Dermis blood vessel endothelial cell (primary cell): ENCODE measurements around the gene OR1B1. TPM values are rescaled to one million over a fixed set of nuclear protein-coding genes. Genes with fewer than 3 reads are reported as not detected.
A peak's percentile ranks its signal among the peaks of the same experiment; 100 is the strongest.
"Not testable (repeated sequence)": the region's sequence is repeated elsewhere in the genome, so short reads cannot be mapped to it uniquely, and the experiment has no call there.

Experiments used
- DNase-seq: peaks from one replicate; pipeline ENCODE4 v3.0.0; 2010
- total RNA-seq: library from RNA; depleted of rRNA; stranded (reverse); fragments of >200 nt; gene quantifications from 2 replicates; pipeline ENCODE4 v1.2.3, GENCODE V29; 2014

OR1B1 gene
- total RNA-seq, result 0.17 TPM in 1 of 2 replicates, not detected in the other

DNA sequence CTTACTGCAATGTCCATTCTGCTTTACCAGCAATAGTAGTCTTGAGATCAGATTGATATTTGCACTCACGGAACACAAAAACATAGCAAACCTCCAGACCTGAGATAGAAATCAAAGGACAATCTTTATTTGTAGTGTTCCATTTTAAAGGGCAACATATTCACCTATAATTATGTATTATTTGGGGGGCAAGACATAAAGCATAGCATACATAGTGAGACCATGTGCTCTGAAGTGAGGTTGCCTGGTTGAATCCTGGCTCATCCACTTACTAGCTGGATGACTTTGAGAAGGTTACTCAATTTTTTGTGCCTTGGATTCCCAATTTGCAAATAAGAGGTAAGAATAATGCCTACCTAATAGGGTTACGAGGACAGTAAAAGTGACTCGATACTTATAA lies at the start of gene OR1B1:
TSS of gene OR1B1 (minus strand) at position 101 of the 400 bp plus-strand sequence.
- DNase-seq, result no peak

DNA sequence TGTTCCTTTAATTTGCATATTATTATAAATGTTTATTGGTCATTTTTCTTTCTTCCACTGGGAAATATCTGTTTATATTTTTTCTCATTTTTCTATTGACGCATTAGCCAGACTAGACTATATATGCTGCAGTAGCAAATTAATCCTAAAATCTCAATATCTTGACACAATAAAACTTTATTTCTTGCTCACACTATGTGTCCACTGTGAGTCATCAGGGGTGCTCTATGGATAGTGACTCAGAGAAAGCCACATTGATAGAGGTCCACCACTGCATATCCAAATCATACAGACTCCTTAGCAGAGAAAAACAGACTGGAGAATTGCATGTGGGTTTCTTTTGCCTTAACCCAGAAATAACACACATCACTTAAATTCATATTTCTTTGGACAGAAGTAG lies 38.3 kb upstream of the OR1B1 start:
- no peak for DNase-seq

GRCh38 chr9:122684851-122685250 lies 27.4 kb upstream of the OR1B1 start:
- no peak for DNase-seq

- no peak for DNase-seq
Observed at GRCh38 chr9:122672481-122672880, 15.1 kb upstream of the OR1B1 start.

- no peak for DNase-seq
Observed at GRCh38 chr9:122661416-122661815, 4.0 kb upstream of the OR1B1 start, which contains the start of gene OR1L1. TSS of gene OR1L1 (plus strand) at chr9:122661716. CDS start at chr9:122661716, 0 bp downstream.

DNA sequence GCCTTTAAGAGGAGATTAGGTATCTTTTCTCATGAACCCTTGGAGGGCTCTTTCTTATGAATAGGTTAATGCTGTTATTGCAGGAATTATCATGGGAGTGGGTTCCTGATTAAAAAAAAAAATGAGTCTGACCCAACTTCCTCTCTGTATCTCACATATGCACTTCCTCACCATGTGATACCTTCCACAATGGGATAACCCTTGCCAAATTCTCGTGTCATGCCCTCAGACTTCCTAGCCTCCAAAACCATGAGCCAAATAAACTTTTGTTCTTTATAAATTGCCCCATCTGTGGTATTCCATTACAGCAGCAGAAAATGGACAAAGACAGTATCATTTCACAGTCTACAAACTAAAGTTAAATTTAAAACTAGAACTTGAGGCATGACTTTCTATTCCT lies 1.0 kb downstream of the OR1B1 start:
- DNase-seq, result peak; percentile 93

DNA sequence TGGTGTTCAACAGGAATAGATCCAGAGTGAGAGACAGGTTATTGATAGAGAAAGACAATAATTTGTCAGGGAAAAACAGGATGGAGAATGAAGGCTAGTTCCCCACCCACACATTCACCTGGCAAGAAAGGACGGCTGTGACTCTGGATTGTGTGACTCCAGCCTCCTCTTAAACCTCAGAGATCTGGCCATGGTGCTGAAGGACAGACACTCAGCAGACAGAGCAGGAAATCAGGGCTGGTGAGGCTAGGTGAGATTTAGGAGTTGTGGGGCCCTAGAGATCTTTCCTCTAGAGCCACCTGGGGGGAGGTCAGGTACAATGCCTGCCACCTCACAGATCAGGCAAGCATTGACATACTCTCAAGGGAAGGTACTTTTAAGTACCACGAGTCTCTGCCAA lies 15.2 kb downstream of the OR1B1 start:
- DNase-seq, result peak; percentile 42

DNA sequence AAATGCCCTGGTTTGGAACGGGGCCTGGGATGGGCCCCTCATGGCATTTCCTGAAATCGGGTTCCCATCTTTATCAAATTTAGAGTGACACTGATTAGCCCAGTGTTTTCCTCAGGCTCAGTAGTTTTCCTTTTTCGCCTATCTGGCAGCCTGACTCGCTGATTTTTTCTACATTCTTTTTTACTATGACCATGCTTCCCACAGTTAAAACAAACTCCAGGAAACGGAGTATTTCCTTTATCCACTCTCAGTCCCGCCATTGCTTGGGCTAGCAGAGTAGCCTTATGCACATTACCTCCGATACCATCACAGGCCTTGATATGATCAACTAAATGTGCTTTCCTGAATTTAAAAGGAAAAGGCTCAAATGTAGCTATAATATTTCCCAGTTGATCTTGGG lies 37.4 kb downstream of the OR1B1 start:
- peak; percentile 8 for DNase-seq

- no peak for DNase-seq
Observed at GRCh38 chr9:122614362-122614761, 43.1 kb downstream of the OR1B1 start, which contains the start of gene OR1Q1. TSS of gene OR1Q1 (plus strand) at chr9:122614738. CDS start at chr9:122614738, 0 bp downstream.

- no peak for DNase-seq
Observed at GRCh38 chr9:122609804-122610203, 47.6 kb downstream of the OR1B1 start.

DNA sequence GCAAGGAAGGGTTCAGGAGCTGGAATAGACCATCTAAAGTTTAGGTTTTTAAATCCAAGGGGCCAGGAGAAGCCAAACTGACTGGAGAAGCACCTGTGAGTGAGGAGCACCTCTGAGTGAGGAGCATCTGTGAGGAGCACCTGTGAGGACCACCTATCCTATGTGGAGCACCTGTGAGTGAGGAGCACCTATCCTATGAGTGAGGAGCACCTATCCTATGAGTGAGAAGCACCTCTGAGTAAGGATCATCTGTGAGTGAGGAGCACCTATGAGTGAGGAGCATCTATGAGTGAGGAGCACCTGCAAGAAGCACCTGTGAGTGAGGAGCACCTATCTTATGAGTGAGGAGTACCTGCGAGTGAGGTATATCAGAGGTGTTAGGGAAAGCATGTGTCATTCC lies 50.8 kb downstream of the OR1B1 start:
- no peak for DNase-seq

DNA sequence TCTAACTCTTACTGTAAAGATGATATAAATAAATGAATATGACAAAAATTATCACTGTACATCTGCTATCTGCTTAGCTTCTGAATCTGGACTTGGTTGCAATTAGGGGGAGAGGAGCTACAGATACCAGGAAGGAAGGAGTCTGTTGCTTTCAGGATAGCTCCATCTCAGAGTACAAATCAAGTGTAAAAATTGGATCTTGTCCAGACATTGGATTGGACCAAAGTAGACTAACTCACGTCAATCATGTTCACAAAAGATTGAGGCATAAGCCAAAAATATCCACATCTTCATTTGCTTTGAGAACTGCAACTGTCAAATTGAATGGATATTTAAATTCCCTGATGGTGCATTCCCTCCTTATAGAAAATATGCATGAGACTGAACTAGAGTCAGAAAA lies 51.7 kb downstream of the OR1B1 start:
- DNase-seq, result no peak

DNA sequence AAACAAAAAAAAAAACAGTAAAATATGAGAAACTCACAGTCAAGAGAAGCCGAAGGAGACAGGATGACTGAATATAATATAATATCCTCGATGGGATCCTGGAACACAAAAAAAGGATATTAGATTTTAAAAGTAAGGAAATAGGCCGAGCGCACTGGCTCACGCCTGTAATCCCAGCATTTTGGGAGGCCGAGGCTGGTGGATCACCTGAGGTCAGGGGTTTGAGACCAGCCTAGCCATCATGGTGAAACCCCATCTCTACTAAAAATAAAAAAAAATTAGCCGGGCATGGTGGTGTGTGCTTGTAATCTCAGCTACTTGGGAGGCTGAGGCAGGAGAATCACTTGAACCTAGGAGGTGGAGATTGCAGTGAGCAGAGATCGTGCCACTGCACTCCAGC lies 74.1 kb downstream of the OR1B1 start, which contains the start of gene OR1L8:
TSS of gene OR1L8 (minus strand) at position 101 of the 400 bp plus-strand sequence. CDS start 14,907 bp downstream, outside the sequence.
- DNase-seq, result not testable (repeated sequence)

GRCh38 chr9:122580360-122580759 lies 77.1 kb downstream of the OR1B1 start:
- peak; percentile 83 for DNase-seq

DNA sequence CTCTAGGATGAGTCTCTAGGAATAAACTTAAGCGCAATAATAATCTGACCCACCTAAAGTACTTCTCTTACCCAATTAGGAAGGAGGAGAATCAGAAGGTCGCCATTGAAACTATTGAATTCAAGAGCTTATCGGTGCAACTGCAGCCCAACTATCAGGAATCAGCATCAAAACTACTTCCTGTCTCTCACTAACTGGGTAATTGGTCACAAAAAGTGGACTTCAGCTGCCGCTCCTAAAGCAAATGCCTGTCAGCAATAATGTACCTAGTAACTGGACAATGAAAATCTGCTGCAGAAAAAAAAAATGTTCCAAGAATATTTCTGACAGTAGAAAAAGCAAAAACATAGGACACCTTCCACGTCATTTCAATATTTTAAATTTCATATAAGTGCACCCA lies 77.6 kb downstream of the OR1B1 start:
- DNase-seq, result peak; percentile 36

Other genes with a start within 250 kb of the OR1B1 start
- not detected in 2 replicates for gene OR1J1, start 179.7 kb downstream of the OR1B1 start, total RNA-seq
- gene OR1J2, start 146.8 kb downstream of the OR1B1 start, total RNA-seq, result not detected in 2 replicates
- gene OR1J4, start 138.5 kb downstream of the OR1B1 start, total RNA-seq, result not detected in 2 replicates
- gene OR1N1, start 130.3 kb downstream of the OR1B1 start, total RNA-seq, result not detected in 2 replicates
- gene OR1N2, start 104.5 kb downstream of the OR1B1 start, total RNA-seq, result not detected in 2 replicates
- 0.23 TPM in 1 of 2 replicates, not detected in the other for gene OR1L8, start 74.2 kb downstream of the OR1B1 start, total RNA-seq
- not detected in 2 replicates for gene OR1Q1, start 42.9 kb downstream of the OR1B1 start, total RNA-seq
- gene OR1L1, start 4.1 kb upstream of the OR1B1 start, total RNA-seq, result not detected in 2 replicates
- not detected in 2 replicates for gene OR1L3, start 17.5 kb upstream of the OR1B1 start, total RNA-seq
- not detected in 2 replicates for gene OR1L4, start 66.4 kb upstream of the OR1B1 start, total RNA-seq
- gene OR1L6, start 84.7 kb upstream of the OR1B1 start, total RNA-seq, result not detected in 2 replicates
- gene OR5C1, start 131.3 kb upstream of the OR1B1 start, total RNA-seq, result not detected in 2 replicates
- gene OR1K1, start 142.5 kb upstream of the OR1B1 start, total RNA-seq, result not detected in 2 replicates
- gene PDCL, start 171.0 kb upstream of the OR1B1 start, total RNA-seq, result 87.4 and 118 TPM in 2 replicates
- 88.0 and 114 TPM in 2 replicates for gene RC3H2, start 247.7 kb upstream of the OR1B1 start, total RNA-seq